IPS-NIHi11 (cell line): ENCODE data around the gene PTBP1.

Experiments
- DNase-seq: peaks from one replicate; pipeline ENCODE4 v3.0.0; 2012; ENCODE audit warnings: mixed read lengths, low spot score

The PTBP1 gene

DNA sequence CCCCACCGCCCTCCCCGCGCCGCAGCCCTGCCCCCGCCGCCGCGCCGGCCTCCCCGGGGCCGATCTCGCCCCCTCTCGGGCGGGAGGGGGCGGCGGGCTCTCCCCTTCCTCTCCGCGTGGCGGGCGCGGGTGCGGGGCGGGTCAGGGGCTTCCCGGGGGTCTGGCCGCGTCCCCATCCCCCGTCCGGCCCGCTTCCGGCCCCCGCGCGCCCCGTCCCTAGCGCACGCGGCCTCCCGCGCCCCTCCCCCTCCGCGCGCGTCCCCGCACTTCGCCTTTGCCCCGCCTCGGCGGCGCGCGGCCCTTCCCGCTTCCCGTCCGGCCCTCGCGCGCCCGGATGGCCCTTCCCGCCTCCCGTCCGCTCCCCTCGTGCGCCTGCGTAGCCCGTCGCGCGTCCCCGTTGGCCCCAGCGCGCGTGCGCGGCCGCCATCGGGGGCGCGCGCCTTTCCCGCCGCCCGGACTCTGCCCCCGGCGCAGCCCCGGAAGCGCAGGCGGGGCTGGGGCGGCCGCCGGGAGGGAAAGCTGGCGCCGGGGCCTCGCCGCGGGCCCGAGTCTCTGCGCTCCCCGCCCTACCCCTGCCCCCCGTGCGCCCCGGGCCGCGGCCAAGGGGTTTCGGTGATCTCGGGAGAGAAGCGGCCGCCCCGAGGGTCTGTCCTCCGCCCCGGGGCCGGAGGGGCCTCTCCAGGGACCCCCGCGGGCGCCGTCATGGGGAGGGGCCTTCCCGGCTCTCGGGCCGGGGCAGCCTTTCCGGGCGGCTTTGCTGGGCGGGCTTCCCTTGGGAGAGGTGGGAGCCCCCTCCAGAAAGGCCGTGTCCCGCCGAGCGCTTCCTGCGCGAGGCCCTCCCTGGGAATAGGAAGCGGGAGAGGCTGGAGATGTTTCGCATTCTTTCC is 519 bp downstream of the PTBP1 start:
- DNase-seq = peak; percentile 98

DNA sequence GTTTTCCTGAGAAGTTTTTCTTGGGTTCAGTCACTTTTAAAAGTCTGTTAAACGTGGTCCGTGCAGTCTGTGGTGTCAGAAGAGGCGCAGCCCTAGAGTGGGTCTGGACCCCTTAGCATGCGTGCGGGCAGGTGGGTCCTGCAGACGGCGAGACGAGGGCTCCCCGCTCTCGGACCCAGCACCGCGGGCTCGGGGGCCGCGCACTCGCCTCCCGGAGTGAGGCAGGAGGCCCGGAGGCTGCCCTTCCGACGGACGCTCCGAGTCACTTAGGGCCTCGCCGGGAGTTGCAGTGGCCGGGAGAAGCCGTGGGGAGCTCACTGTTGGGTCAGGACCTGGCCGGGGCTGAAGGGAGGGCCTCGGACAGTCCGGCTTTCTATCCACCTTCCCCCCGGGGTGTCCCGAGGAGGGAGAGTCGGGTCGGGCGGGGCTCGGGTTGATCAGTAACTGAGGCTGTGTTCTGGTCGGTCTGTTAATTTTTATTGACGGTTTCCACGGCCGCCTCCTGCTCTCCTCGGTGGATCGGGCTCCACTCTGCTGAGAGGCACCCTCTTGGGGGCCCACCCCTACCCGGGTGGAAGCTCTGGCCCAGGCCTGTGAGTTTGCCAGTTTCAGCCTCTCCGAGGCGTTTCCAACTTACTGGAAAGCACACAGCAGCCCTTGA is 1.3 kb downstream of the PTBP1 start:
- no peak for DNase-seq

DNA sequence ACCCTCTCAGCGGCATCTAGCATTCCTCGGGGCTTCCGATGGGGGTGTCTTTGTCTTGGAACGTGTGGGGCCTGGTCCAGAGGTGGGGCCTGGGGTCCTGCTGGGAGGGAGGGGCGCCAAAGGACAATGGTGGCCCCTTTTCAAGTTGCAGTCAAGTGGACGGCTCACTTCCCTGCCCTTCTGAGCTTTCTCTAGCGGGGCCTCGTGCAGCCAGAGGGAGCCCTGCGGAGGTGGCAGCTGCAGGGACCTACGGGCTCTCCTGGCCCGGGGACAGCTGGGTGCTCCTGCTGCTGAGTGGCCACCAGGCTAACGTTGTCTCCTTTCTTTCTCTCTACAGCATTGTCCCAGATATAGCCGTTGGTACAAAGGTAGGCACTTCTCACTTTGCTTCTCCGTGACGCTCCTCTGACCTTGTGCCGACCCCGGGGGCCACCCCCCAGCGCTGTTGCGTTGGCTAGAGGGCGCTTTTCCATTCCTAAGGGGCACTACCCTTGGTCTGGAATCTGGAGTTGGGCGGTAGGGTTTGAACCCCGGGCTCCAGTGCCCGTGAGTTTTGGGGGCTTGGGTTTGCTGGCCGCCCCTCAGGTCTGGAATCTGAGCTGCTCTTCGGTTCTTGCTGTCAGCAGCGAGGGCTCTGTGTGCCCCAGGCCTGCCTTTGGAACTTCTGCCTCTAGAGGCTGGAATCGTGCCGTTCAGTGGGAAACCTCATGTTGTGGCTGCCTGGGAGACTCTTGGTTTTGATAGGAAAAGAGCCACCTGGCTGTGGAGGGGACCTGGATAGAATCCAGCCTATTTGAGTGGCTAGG is 2.0 kb downstream of the PTBP1 start:
- no peak for DNase-seq

DNA sequence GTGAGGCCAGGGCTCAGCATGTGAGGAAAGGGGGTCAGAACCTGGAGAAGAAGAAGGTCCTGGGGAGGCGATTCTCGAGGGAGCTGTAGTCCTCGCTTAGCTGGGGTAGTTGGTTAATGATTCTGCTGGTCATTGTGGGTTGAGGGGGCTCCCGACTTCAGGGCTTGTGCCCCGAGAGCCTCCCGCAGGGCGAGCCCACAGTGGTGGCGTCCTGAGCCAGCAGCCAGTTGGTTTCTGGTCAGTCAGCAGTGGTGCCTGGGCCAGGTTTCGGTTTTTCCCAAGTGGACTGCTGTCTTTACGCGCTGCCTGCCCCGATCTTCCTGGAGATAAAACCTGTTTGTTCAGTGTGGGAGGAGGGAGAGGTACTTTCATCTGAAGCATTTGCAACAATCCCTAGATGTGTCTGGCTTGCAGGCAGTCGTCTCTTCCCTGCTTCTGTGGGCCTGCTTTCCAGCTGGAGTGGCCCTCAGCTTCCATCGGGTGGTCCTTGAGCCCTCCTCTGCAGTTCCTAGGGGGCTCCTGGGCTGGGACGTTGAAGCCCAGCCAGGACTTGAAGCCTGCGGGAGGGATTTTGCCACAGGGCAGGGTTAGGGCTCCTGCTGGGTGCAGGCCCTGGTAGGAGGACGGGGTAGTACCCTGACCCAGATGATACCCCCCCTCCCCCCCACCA is 3.2 kb downstream of the PTBP1 start:
- no peak for DNase-seq

DNA sequence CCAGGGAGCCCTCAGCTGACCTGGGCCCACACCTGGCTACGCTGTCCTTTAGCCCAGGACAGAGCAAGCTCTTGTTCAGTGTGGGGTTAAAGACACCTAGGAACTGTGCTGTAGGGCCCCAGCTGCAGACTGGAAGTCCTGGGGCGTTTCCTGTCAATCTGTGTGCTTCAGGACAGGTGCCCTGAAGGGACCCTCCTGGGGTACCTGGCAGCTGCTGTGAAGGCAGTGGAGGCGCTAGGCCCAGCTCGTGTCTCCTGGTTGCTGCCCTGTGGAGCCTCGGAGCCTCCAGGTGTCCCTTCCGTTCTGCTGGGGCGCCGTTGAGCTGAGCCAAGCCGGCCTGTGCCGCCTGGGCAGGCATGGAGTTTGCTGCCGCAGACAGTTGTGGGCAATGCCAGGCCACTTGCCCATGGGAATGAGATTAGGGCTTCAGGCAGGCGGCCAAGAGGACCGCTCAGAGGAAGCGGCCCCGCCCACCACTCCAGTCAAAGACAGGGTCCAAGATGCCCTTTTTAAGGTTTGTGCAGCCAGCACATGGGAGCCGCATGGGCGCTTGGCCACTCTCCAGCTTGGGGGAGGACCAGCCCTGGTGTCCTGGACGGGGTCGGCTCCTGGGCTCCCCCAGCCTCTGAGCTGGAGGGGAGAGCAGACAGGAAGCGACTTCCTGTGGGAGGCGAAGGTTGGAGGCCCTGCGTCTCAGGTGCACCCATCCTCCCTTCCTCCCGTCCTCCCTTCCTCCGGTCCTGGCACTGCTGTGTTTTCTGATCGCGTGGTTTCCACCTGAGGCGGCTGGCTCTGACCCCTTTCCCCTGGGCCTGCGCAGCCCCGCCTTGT is 4.0 kb downstream of the PTBP1 start:
- DNase-seq = no peak

DNA sequence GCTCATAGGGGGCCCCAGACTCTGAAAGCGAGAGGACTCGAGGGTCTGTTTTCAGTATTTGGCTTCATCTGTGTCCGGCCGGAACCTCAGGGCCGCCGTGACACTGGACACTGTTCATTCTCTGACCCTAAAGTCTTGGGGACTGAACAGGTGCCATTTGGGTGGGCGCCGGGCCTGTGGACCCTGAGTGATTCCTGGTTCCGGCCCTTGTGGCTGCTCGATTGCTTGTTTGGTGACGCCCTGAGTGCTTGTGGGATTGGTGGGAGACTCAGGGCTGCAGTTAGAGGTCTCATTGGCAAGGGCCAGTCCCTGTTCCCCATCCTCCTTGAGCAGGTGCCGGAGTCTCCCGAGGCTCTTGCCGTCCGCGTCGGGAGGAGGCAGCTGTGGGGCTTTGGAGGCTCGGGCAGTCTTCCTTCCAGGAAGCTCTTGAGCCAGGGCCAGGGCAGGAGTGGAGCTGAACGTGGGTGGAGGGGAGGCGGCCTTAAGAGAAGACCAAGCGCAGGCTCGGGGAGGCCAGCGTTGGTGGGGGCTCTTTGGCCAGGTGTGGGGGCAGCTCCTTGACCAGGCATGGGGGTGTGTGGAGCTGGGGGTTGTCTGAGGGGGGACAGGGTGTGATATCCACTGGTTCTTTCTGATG is 4.7 kb downstream of the PTBP1 start:
- no peak for DNase-seq

DNA sequence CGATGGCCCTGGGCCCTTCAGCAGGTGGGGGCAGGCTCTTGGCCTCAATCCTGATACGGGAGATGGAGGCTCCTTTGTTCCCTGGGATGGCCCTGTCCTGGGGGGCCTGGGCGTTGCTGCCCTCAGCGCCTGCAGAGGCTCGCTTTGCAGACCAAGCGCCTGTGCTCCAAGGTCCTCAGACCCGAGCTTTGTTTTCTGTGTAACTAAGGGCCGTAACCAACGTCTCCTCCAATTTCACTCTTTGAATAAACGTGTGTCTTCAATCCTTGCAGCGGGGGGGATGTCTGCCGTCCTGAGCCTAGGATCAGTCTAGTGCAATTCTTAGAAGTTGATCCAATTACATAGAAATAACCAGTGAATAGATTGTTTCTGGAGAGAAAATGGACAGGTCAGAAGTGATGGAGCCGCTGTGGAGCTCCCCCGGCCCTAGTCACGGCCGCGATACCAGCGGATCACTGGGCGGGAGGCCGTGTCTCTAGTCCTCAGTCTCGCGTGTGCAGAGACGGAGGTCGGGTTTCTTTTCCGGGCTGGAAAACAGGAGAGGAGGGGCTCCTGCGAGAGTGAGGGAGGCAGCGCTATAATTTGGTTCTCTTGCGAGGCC is 5.3 kb downstream of the PTBP1 start:
- DNase-seq = no peak

DNA sequence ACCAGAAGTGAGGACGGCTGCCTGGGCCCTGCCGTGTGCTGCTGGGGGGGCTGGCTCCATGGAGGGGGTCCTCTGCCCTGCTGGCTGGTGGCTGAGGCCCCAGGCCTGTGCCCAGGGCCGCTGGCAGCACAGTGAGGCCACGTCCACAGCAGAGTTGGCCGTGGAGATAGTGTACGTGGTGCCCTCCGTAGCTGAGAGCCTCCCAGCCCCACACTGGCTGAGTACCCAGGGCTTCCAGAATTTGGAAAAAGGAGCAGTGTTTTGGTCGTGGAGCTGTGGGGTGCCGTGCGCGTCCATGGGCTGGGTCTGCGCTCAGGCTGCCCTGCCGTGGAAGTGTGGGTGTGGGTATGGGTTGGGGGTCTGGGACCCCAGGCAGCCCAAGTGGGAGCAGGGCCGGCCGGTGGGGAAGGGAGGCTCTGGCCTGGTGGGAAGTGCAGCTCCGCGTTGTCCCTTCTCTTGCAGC is 5.9 kb downstream of the PTBP1 start:
- DNase-seq = no peak

DNA sequence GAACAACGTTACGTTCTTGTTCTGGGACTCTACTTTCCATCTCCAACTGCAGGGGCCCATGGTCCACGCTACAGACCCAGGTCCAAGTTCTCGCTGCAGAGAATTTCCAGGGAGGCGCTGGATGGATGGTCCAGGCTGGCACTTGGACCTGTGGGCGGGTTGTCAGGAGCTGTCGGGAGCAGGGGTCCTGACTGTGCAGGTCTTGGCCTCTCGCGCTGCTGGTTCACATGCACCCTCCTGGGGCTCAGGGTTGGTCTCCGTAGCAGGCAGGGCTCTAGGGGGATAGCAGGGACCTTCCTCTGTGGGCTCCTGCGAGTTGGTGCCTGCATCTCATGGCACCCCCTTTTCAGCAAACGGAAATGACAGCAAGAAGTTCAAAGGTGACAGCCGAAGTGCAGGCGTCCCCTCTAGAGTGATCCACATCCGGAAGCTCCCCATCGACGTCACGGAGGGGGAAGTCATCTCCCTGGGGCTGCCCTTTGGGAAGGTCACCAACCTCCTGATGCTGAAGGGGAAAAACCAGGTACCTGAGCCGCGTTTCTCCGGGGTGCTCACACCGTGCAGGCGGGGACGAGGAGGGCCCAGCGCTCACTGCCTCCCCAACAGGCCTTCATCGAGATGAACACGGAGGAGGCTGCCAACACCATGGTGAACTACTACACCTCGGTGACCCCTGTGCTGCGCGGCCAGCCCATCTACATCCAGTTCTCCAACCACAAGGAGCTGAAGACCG is 6.6 kb downstream of the PTBP1 start:
- DNase-seq = no peak

DNA sequence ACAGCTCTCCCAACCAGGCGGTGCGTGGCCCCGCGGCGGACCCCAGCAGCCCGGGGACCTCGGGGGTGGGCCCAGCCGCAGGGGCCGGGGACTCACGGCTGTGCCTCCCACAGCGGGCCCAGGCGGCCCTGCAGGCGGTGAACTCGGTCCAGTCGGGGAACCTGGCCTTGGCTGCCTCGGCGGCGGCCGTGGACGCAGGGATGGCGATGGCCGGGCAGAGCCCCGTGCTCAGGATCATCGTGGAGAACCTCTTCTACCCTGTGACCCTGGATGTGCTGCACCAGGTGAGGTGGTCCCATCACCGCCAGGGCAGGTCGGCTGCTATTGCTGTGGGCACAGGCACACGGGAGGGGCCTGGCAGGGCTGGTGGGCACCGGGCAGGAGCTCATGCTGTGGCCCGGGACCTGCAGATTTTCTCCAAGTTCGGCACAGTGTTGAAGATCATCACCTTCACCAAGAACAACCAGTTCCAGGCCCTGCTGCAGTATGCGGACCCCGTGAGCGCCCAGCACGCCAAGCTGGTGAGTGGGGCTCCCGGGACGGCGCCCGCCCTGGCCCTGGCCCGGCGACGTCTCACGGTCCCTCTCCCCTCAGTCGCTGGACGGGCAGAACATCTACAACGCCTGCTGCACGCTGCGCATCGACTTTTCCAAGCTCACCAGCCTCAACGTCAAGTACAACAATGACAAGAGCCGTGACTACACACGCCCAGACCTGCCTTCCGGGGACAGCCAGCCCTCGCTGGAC is 7.3 kb downstream of the PTBP1 start:
- DNase-seq = no peak

DNA sequence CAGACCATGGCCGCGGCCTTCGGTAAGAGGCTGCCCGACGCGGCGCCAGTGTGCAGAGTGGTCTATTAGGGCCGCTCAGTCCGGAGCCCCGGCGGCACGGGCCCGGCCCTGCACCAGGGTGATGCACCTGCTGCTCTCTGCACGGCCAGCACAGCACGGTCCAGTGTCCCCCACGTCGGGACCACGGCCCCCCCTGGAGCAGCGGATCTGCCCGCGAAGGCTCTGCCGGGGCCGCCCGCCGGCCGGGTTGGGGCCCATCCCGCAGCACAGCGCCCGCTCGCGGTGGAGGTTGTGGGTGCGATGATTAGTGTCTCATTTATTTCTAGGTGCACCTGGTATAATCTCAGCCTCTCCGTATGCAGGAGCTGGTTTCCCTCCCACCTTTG is 7.9 kb downstream of the PTBP1 start:
- peak; percentile 19 for DNase-seq

DNA sequence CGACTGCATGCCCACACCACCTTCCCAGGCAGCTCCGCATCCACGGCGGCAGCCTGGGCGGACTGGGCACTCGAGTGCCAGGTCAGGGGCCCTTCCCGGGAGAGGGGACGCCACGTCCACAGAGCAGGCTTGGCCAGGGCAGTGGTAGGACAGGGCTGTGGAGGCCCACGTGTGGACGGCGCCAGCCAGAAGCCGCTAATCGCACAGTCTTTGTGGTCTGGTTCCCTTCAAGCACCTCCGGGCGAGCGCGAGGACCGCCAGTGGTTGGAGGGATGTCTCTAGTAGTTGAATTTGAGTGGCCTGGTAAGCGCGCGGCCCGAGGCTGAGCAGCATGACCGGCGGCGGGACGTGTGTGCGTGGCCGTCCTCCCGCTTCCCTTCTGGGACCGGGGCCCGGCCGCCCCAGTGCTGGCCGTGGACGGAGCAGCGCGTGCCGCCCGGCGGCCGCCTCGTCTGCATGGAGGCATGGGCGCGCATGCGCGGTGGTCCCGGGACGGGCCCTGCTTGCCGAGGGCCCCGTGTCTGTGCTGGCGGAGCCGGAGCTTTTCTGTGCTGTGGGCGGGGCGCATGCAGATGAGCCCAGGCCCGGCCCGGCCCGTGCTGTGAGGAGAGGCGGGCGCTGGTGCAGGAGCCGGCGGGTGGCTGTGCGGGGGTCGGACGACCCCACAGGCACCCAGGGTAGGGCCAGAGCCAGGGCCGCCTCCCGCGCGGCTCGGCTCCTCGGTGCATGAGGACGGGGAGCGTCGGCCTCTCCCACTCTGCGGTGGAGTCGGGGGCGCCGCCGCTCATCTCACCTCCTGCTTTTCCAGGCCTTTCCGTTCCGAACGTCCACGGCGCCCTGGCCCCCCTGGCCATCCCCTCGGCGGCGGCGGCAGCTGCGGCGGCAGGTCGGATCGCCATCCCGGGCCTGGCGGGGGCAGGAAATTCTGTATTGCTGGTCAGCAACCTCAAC is 8.6 kb downstream of the PTBP1 start:
- no peak for DNase-seq

DNA sequence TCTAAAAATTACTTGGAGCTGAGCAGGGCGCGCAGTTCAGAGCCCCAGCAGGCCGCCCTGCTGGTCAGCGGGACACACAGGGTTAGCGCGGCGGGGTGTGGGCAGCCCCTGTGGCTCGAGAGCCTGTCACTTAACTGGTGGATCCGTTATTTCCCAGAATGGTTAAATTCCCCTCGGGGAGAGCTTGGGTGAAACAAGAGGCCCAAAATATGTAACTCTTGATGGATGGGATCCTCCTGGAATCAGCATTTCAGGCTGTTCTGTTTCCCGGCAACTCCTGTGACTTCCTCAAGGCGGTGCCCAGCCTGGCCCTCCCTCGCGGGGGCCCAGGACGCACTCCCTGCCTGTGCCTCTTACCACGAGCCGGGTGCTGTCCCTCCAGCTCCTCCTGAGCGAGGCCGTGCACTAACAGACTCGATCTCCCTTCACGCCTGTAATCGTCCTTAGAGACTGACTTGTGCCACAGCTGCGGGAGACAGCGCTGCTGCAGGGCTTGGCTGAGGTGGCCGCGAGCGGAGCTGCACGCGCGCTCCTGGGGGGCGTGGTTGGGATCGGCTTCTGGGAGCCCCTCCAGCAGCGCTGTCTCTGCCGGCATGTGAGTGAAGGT is 9.7 kb downstream of the PTBP1 start:
- peak; percentile 34 for DNase-seq

DNA sequence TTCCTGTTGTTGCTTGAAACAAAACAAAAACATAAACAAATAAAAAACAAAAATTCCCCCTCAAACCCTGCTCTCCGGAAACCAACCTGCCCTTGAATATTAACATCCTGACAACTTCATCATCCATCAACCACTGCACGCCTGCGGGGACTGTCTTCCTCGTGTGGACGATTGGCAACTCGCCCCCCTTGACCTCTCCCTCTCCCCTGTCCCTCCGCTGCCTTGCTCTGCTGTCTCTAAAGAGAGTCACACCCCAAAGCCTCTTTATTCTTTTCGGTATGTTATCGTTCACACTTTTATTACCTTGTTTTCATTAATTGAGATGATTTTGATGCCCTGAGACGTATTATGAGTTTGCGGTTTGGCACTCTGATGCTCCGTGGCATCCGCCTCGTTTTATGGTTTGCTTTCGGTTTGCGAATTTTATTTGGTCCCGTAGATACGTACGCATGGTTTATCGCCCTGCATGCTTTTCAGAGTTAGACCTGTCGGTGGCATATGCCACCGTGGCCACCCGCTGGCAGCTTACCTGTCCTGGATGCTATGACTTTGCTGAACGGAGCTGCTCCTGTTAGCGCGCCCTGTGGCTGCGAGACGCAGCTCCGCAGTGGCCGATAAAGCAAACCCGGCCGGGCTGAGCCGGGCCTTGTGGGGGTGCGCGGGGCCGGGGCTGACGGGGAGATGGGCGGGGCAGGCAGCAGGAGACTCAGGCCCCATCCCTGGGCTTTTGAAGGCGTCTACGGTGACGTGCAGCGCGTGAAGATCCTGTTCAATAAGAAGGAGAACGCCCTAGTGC is 10.6 kb downstream of the PTBP1 start:
- DNase-seq = peak; percentile 33

DNA sequence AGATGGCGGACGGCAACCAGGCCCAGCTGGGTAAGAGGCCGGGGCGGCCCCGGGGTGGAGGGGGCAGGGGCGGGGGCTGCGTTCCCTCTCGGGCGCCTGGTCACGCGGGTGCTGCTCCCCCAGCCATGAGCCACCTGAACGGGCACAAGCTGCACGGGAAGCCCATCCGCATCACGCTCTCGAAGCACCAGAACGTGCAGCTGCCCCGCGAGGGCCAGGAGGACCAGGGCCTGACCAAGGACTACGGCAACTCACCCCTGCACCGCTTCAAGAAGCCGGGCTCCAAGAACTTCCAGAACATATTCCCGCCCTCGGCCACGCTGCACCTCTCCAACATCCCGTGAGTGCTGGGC is 11.1 kb downstream of the PTBP1 start:
- DNase-seq = peak; percentile 20

DNA sequence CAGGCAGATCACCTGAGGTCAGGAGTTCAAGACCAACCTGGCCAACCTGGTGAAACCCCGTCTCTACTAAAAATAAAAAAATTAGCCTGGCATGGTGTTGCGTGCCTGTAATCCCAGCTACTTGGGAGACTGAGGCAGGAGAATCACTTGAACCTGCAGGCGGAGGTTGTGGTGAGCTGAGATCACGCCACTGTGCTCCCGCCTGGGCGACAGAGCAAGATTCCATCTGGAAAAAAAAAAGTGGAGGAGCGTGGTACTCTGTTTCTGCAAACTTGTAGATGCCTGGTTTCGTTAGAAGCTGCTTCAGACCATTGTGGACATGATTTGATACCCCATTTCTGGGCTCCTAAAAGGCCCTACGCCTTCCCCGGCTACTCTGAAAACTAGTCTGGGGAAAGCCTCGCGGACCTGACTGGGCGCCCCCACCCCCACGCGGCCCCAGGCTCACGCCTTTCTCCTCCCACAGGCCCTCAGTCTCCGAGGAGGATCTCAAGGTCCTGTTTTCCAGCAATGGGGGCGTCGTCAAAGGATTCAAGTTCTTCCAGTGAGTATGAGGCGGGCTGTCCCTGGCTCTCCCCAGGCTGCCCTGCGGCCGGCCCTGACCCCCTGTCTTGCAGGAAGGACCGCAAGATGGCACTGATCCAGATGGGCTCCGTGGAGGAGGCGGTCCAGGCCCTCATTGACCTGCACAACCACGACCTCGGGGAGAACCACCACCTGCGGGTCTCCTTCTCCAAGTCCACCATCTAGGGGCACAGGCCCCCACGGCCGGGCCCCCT is 13.0 kb downstream of the PTBP1 start:
- DNase-seq = peak; percentile 8
